Activated gamma-delta T cell treated with anti-CD3 and anti-CD28 coated beads, Interleukin-2, amount 50 U/mL, for 16 hours (primary cell): ENCODE results near the gene BAG5.

Experiments
- DNase-seq: peaks from one replicate; pipeline ENCODE4 v3.0.0-alpha.2; 2020; ENCODE audit warnings: low read depth

BAG5 gene

GRCh38 chr14:103545915-103546651 lies 16.4 kb downstream of the BAG5 start:
- no peak for DNase-seq

GRCh38 chr14:103545219-103545914 lies 17.1 kb downstream of the BAG5 start:
- DNase-seq, result no peak

- DNase-seq, result no peak
Measured at GRCh38 chr14:103544388-103545218, 17.9 kb downstream of the BAG5 start.

- no peak for DNase-seq
Measured at GRCh38 chr14:103543721-103544387, 18.6 kb downstream of the BAG5 start.

- DNase-seq, result no peak
Measured at GRCh38 chr14:103543140-103543539, 19.3 kb downstream of the BAG5 start.

GRCh38 chr14:103542605-103543088 lies 19.8 kb downstream of the BAG5 start:
- DNase-seq, result no peak

- no peak for DNase-seq
Measured at GRCh38 chr14:103541709-103542604, 20.5 kb downstream of the BAG5 start.

GRCh38 chr14:103540821-103541708 lies 21.4 kb downstream of the BAG5 start:
- no peak for DNase-seq

- DNase-seq, result no peak
Measured at GRCh38 chr14:103539056-103539825, 23.2 kb downstream of the BAG5 start.

- no peak for DNase-seq
Measured at GRCh38 chr14:103538291-103539055, 24.0 kb downstream of the BAG5 start.

GRCh38 chr14:103537175-103537990 lies 25.1 kb downstream of the BAG5 start:
- DNase-seq, result no peak

- no peak for DNase-seq
Measured at GRCh38 chr14:103536693-103537092, 25.8 kb downstream of the BAG5 start.

- no peak for DNase-seq
Measured at GRCh38 chr14:103535891-103536565, 26.4 kb downstream of the BAG5 start.

GRCh38 chr14:103535081-103535890 lies 27.2 kb downstream of the BAG5 start:
- no peak for DNase-seq

GRCh38 chr14:103534576-103535061 lies 27.8 kb downstream of the BAG5 start:
- no peak for DNase-seq
